ENCODE data around the gene CCDC92B.

Gene CCDC92B

DNA sequence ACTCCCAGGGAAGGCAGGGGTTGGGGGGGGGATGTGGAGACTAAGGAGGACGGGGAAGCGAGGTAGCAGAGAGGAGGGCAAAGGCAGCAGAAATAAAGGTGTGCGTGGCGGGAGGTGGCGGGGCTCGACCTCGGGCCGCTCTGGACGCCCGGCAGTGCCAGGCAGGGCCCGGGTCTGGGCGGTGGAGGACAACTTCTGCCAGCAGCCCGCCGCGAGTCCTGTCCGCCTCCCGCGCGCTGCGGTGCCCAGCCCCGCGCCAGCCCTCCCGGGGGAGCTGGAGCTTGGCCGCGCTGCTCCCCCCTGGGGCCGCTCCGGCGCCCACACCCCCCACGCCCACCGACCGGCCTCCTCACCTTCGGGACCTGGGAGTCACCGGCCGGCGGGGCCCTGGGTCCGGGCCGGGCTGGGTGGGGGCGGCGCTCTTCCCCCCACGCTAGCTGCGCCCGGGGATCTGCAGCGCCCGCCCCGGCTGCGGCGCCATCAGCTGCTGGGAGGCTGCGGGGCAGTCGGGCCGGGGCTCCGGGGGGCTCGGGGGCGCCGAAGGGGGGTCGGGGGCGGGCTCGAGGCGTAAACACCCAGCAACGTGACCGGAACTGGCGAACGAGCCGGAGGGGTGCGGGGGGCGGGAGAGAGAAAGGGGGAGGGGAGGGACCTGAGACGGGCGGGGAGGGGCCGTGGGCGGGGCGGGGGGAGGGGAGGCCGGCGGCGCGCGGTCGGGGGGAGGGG is at the start of gene CCDC92B:
Gene CCDC92B, minus strand, starts transcription at position 595 of the 726 bp plus-strand sequence. CDS start 14,507 bp downstream, outside the sequence.
- TF ChIP-seq, protein P1, sequence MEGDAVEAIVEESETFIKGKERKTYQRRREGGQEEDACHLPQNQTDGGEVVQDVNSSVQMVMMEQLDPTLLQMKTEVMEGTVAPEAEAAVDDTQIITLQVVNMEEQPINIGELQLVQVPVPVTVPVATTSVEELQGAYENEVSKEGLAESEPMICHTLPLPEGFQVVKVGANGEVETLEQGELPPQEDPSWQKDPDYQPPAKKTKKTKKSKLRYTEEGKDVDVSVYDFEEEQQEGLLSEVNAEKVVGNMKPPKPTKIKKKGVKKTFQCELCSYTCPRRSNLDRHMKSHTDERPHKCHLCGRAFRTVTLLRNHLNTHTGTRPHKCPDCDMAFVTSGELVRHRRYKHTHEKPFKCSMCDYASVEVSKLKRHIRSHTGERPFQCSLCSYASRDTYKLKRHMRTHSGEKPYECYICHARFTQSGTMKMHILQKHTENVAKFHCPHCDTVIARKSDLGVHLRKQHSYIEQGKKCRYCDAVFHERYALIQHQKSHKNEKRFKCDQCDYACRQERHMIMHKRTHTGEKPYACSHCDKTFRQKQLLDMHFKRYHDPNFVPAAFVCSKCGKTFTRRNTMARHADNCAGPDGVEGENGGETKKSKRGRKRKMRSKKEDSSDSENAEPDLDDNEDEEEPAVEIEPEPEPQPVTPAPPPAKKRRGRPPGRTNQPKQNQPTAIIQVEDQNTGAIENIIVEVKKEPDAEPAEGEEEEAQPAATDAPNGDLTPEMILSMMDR (conservative IDR thresholded peaks at IDR 0.05; ENCODE audit: low read depth, low read length): no peak
- no peak for DNase-seq (ENCODE audit: low read depth)
- H3K4me3 ChIP-seq (ENCODE audit: low read length): no peak within 1 kb of the TSS

DNA sequence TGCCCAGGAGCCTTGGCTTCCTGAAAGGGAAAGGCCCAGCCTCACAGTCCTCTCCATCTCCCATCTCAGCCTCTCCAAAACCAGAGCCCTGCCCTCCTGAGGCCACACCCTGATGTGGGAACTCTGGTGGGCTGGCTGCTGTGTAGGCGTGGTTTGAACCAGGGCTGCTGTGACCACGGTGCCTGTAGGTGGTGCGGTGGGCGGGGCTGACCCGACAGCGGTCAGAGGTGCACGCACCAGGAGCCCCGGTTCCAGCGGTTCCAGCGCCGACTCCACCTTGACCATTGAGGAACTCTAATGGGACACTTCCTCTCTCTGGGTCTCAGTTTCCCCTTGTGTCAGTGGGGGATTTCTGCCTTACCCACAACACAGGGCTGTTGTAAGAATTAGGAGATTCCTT is 49.2 kb upstream of the CCDC92B start:
- no peak for DNase-seq (ENCODE audit: low read depth)
- TF ChIP-seq, protein P1 (conservative IDR thresholded peaks at IDR 0.05; ENCODE audit: low read depth, low read length): no peak
- no peak overlapping the region for H3K4me3 ChIP-seq (ENCODE audit: low read length)

DNA sequence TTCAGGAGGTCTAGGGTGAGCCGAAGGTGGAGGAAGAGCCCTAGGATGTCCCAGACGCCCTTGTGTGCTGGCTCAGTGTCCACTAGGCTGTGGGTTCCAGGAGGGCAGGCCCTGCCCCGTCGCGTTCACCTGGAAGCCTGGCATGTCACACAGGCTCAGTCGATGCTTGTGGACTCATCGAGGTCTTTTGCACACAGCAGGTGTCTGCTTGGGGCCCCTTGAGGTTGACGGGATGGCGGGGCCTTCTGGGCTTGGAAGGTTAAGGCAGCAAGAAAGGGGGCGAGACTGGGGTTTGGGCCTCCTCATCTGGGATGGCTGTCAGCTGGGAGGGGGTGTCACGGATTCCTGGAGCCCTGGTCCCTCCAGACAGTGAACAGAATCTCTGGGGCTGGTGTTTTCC is 48.7 kb upstream of the CCDC92B start:
- DNase-seq (ENCODE audit: low read depth): no peak
- H3K4me3 ChIP-seq (ENCODE audit: low read length): no peak overlapping the region
- TF ChIP-seq, protein P1 (conservative IDR thresholded peaks at IDR 0.05; ENCODE audit: low read depth, low read length): no peak

DNA sequence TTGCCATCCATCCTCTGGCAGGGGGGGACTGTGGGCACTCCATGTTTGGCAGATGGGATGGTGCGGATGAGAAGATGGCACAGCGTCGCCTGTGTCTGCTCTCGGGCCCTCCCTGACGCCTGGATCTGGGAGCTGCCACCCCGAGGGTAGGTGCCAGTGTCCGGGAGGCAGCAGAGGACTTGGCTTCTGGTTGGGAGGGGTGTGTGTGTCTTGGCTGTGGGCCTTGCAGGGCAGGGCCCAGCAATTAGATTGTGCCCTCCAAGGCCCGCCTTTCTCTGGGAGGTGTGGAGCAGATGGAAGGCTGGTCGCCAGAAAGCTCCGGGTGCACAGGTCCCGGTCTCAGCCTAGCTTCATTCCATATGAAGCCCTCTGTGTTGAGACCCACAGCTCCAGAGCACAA is 48.2 kb upstream of the CCDC92B start:
- TF ChIP-seq, protein P1 (conservative IDR thresholded peaks at IDR 0.05; ENCODE audit: low read depth, low read length): no peak
- H3K4me3 ChIP-seq (ENCODE audit: low read length): no peak overlapping the region

DNA sequence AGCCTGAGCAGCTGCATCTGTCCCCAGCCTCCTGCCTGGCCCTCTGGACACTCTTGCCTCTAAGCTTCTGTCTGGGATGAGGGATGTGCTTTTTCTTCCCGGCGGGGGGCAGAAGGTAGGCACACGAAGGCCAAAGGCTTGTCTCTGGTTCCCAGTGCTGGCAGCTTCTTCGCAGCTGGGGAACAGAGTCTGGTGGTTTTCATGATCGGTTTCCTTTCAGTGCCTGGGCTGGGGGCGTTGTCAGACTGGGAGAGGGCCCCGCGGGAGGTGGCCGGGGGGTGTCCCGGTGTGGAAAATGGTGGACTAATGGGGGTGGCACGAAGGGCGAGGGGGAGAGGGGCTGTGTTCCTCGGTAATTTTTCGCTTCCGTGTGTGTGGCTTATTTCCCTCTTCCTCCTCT is 47.8 kb upstream of the CCDC92B start:
- no peak overlapping the region for H3K4me3 ChIP-seq (ENCODE audit: low read length)
- DNase-seq (ENCODE audit: low read depth): no peak

More for the DNA sequence above, 48.2 kb upstream of the CCDC92B start:
- no peak for DNase-seq (ENCODE audit: low read depth)

DNA sequence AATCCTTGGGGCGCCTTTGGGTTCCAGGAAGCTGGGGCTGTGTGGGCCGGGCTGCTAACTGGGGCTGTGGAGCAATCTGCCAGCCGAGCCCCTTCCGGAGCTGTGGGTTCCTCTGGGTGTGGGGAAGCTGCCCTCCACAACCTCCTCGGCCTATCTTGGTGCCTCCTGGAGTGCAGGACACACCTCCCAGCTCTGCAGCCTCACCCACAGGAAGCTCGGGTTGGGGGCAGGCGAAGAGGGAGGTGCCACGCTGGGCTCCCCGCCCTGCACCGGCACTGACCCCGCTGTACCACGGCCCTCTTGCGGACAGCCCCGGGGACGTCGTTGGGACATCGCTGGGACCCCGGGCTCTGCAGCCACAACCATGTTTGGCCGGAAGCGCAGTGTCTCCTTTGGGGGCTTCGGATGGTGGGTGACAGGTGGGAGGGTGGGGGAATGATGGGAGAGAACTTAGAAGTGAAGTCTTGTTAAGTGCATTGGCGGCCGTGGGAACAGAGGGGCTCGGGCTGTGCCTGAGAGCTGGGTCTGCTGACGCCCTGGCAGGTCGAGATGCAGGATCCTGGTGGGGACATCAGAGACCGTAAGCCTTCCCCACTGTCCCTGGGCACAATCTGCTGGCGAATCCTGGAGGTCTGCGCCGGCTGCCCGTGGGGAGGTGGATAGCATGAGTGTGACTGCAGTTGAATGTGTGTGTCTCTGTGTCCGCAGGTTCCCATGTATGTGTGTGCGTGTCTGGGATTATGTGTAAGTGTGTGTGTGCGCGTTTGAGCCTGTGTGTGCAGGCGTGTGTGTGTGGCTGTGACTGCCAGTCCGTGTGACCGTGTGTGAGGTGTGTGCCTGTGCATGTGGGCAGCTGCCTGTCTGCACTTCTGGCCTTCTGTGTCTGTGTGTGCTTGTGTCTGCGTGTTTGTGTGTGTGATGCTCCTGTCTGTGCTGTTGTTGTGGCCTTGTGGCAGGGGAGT is 47.0 kb upstream of the CCDC92B start, which contains the start of gene RAP1GAP2:
Gene RAP1GAP2, plus strand, starts transcription at position 275 of the 962 bp plus-strand sequence. Its CDS starts 90 bp downstream, at position 365.
- H3K4me3 ChIP-seq (ENCODE audit: low read length): no peak within 1 kb of the TSS
- no peak for DNase-seq (ENCODE audit: low read depth)
- TF ChIP-seq, protein P1 (conservative IDR thresholded peaks at IDR 0.05; ENCODE audit: low read depth, low read length): no peak

More for the DNA sequence above, 47.8 kb upstream of the CCDC92B start:
- TF ChIP-seq, protein P1 (conservative IDR thresholded peaks at IDR 0.05; ENCODE audit: low read depth, low read length): no peak

Data from retinal pigment epithelial cell (primary cell).